ENCODE data around the gene SNAP29.

The SNAP29 gene

DNA sequence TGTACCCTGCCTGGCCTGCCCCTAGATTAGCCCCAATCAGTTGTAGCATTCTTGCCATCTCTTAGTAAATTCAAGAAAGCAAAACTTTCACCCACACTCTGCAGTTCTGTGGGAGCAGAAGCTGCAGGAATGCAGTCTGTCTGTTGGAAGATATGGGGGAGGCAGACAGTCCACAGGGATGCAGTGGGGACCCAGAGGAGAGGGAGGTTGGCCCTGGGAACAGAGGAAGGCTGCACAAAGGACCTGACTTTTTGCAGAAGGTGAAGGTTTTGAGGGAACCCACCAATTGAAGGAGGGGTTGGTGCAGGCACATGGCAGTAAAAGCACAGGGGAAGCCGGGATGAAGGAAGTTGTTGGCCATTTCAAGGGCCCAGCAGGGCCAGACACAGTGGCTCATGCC lies 16.5 kb downstream of the SNAP29 start:
- no peak for DNase-seq (ENCODE audit: extremely low read depth, low read depth)
- TF ChIP-seq, protein P1, sequence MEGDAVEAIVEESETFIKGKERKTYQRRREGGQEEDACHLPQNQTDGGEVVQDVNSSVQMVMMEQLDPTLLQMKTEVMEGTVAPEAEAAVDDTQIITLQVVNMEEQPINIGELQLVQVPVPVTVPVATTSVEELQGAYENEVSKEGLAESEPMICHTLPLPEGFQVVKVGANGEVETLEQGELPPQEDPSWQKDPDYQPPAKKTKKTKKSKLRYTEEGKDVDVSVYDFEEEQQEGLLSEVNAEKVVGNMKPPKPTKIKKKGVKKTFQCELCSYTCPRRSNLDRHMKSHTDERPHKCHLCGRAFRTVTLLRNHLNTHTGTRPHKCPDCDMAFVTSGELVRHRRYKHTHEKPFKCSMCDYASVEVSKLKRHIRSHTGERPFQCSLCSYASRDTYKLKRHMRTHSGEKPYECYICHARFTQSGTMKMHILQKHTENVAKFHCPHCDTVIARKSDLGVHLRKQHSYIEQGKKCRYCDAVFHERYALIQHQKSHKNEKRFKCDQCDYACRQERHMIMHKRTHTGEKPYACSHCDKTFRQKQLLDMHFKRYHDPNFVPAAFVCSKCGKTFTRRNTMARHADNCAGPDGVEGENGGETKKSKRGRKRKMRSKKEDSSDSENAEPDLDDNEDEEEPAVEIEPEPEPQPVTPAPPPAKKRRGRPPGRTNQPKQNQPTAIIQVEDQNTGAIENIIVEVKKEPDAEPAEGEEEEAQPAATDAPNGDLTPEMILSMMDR (IDR thresholded peaks at IDR 0.05; ENCODE audit: low read depth, low read length, missing control alignments): no peak

DNA sequence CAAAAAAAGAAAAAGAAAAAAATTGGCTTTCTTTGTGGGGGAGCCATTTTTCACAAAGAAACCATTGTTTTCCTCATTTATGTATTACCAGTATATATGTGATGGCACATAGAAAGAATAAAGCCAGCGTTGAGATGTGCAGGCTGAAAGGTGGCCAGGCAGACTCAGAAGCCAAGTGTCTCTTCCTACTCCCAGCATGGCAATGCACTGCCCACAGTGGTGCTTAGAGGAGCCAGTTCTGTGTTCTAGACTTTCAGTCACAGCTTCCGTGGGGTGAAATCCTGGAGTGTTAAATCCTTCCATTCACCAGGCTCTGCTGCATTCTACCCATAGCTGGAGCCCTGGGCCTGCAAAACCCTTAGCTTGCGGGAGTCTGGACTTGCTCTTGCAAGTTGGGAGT lies 18.9 kb downstream of the SNAP29 start:
- no peak for DNase-seq (ENCODE audit: extremely low read depth, low read depth)
- no peak overlapping the region for H3K4me3 ChIP-seq (replicated peaks; ENCODE audit: low read depth, low read length)
- TF ChIP-seq, protein P1 (IDR thresholded peaks at IDR 0.05; ENCODE audit: low read depth, low read length, missing control alignments): no peak

More for the DNA sequence above, 16.5 kb downstream of the SNAP29 start:
- H3K4me3 ChIP-seq (replicated peaks; ENCODE audit: low read depth, low read length): no peak overlapping the region

DNA sequence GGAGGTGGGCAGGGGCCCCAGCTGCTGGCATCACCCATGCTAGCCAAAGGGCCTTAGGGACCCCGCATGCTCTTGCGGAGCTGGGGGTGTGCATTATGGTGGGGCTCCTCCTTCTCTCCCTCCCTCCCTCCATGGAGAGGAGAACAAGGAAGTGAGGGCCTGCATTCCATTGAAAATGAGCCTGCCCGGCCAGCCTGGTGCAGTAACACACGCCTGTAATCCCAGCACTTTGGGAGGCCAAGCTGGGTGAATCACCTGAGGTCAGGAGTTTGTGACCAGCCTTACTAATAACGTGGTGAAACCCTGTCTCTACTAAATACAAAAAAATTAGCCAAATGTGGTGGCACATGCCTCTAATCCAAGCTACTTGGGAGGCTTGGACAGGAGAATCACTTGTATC lies 22.4 kb downstream of the SNAP29 start:
- DNase-seq (ENCODE audit: extremely low read depth, low read depth): no peak
- TF ChIP-seq, protein P1 (IDR thresholded peaks at IDR 0.05; ENCODE audit: low read depth, low read length, missing control alignments): no peak
- no peak overlapping the region for H3K4me3 ChIP-seq (replicated peaks; ENCODE audit: low read depth, low read length)

DNA sequence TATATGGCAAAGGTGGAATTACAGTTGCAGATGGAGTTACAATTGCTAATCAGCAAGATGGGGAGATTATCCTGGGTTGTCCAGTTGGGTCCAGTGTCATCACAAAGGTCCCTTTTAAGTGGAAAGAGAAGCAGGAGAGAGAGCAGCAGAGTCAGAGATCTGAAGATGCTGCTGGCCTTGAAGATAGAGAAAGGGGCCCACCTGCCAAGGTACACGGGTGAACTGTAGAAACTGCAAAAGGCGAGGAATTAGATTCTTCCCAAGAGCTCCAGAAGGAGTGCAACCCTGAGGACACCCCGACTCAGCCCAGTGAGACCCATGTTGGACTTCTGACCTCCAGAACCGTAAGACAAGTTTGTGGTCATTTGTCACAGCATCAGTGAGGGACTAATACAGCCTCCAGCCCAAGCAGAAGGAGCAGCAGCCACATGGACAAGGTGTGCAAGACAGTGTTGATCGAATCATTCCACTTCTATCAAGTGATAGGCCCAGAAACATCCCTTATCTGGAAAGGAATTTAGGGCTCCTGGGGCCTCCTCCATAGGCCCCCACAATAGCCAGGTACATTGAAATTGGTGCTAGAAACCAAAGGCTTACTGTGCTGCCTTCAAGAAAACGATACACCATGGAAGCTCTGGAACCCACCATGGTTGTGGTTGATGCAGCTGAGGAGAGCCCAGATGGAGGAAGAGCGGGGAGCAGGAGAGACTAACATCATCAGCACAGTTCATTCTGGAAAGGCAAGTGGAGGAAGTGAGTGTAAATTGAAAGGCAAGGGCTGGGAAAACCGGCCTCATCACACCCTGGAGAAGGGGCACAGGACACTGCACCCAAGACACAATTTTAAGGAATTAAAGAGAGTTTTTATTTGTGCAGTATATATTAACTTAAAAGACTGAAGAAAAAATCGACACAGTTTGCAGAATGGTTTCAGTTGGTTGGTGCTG lies 23.3 kb downstream of the SNAP29 start:
- no peak overlapping the region for H3K4me3 ChIP-seq (replicated peaks; ENCODE audit: low read depth, low read length)
- no peak for DNase-seq (ENCODE audit: extremely low read depth, low read depth)
- TF ChIP-seq, protein P1 (IDR thresholded peaks at IDR 0.05; ENCODE audit: low read depth, low read length, missing control alignments): no peak

DNA sequence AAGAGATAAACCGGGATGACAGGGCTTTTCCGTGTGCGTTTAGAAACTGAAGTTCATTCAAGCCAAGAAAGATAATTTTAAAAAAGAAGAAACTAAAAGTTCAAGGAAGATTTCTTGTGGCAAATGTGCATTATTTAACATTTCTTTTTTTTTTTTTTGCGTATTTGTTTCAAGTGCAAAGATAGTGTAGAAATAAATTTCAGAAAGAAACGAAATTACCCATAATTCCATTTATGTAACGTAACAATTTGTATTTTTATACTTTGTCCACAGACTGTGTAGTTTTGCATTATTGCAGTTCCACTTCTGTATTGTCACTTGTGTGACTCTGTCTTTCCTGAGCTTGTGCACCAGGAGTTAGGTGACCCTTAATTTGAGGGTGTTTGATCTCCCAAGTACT lies 24.0 kb downstream of the SNAP29 start:
- TF ChIP-seq, protein P1 (IDR thresholded peaks at IDR 0.05; ENCODE audit: low read depth, low read length, missing control alignments): no peak

DNA sequence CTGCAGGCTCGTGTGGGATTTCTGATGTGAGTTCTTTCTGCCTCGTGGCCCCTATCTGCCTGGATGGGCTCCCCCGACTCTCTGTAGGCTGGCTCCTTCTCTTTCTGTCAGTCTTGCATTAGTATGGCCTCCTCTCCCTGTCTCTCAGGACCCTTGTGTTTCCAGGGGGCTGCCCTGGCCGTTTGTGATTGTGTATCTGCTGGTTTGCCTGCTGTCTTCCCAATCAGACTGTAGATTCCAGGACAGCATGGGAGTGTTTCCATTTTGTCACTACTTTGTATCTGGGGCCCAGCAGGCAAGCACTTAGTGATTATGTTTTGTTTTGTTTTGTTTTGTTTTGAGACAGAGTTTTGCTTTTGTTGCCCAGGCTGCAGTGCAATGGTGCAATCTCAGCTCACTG lies 25.6 kb downstream of the SNAP29 start:
- H3K4me3 ChIP-seq (replicated peaks; ENCODE audit: low read depth, low read length): no peak overlapping the region
- no peak for DNase-seq (ENCODE audit: extremely low read depth, low read depth)
- TF ChIP-seq, protein P1 (IDR thresholded peaks at IDR 0.05; ENCODE audit: low read depth, low read length, missing control alignments): no peak

More for the DNA sequence above, 24.0 kb downstream of the SNAP29 start:
- no peak for DNase-seq (ENCODE audit: extremely low read depth, low read depth)
- no peak overlapping the region for H3K4me3 ChIP-seq (replicated peaks; ENCODE audit: low read depth, low read length)

All from HFF-Myc (cell line).